GM19023 (cell line): ENCODE measurements around the gene EPG5.
A peak's percentile ranks its signal among the peaks of the same experiment; 100 is the strongest.
"Not testable (repeated sequence)": the region's sequence is repeated elsewhere in the genome, so short reads cannot be mapped to it uniquely, and the experiment has no call there.

Experiments used
- ATAC-seq: cut with Tn5 transposase; IDR thresholded peaks from one replicate; pipeline ENCODE4 v1.9.1; 2021; ENCODE audit warnings: mild to moderate bottlenecking, moderate library complexity; ENCODE audit not compliant: unreplicated experiment

The EPG5 gene, protein sequence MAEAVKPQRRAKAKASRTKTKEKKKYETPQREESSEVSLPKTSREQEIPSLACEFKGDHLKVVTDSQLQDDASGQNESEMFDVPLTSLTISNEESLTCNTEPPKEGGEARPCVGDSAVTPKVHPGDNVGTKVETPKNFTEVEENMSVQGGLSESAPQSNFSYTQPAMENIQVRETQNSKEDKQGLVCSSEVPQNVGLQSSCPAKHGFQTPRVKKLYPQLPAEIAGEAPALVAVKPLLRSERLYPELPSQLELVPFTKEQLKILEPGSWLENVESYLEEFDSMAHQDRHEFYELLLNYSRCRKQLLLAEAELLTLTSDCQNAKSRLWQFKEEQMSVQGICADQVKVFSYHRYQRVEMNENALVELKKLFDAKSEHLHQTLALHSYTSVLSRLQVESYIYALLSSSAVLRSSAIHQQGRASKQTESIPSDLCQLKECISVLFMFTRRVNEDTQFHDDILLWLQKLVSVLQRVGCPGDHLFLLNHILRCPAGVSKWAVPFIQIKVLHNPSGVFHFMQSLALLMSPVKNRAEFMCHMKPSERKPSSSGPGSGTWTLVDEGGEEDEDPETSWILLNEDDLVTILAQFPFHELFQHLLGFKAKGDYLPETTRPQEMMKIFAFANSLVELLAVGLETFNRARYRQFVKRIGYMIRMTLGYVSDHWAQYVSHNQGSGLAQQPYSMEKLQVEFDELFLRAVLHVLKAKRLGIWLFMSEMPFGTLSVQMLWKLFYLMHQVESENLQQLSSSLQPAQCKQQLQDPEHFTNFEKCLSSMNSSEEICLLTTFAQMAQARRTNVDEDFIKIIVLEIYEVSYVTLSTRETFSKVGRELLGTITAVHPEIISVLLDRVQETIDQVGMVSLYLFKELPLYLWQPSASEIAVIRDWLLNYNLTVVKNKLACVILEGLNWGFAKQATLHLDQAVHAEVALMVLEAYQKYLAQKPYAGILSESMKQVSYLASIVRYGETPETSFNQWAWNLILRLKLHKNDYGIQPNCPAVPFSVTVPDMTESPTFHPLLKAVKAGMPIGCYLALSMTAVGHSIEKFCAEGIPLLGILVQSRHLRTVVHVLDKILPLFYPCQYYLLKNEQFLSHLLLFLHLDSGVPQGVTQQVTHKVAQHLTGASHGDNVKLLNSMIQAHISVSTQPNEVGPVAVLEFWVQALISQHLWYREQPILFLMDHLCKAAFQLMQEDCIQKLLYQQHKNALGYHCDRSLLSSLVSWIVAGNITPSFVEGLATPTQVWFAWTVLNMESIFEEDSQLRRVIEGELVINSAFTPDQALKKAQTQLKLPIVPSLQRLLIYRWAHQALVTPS (N-terminal part only)

DNA sequence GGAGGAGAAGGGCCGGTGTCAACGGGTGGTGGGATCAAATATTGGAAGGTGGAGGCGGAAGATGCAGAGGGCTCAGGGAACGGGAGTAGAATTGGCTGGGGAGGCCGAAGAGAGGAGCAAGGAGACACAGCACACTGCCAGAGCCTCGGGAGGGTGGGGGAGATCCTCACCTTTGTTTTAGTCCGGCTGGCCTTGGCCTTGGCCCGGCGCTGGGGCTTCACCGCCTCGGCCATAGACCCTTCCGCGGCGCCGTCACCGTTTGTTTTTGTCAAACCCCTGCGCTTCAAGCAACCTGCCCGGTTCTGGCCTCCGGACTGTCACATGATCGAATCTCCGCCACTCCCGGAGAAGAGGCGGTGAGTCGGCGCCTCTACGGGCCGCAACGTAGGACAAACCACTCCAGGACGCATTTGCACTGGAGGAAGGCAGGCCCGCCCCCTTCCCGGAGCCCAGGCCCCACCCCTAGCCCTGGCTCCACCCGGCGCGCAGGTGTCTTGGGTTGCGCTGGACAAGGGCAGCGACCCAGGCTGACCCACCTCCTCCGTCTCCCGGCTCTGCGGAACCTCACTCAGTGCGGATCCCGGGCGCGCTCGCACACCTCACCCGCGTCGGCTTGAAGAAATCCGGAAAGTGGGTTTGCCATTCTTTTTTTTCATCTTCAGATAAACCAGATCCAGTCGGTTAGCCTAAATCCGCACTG, at the start of gene EPG5:
EPG5 (minus strand) TSS at position 323 of the 700 bp plus-strand sequence; CDS start at position 233, 90 bp downstream.
- ATAC-seq, result peak; percentile 97

DNA sequence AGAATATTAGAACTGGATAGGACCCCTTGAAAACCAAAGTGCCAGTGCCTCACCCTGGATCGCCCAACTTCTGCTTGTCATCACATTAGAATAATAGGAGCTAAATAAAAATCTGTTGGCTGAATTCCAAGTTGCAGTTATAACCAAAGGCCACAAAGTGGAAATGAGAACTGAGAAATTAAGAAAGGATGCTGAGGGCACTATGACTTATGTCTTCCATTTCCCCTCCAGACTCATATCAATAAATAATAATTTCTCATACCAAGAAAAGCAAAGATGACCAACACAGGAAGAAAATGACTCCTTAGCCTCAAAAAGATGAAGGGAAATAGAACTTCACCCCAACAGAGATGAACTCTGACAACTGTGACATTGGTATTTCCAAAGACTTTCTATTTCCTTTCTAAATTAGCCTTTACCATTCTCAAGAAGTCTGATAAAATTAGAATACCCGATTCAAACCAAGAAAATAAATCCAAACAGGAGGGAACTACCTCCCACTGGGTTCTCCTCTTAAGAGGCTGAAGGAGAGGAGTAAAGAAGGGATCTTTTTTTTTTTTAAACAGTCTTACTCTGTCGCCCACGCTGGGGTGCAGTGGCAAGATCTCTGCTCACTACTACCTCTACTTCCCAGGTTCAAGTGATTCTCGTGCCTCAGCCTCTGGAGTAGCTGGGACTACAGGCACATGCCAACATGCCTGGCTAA, 46.5 kb upstream of the EPG5 start:
- peak; percentile 57 for ATAC-seq

DNA sequence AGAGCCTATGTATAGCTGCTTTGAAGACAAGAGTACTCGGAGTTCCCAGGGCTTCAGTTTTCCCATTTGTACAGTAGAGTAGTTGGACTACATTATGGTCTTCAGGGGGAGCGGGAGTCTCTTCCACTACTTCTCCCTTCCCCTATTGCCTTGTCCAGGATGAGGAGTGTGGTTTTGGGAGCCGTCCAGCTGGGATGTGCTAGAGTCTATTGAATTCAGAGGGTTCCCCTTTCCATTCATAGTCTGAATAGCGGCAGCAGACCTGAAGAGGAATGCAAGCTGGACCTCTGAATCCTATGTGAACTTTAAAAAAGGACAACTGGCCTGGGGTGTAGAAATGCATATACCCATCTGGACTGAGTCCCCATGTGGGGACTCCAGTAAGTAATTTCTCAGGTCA, 43.5 kb upstream of the EPG5 start:
- no peak for ATAC-seq

DNA sequence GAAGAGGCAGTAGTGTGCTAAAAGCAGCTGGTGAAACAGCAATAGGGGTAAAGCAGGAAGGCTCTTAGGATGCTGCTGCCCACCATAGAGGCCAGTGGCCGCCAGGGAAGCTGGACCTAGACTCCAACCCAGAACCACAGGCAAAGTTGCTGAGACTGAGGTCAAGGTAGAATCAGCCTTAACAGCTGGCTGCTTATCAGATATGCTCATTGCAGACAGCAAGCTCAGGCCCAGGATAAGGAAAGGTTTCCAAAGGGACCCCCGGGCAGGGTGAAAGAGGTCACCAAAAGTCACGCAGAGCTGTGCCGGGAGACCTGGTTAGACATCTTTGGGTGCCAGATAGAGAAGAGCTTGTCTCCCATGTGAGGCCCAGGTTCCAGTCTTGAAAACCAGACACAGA, 42.9 kb upstream of the EPG5 start:
- no peak for ATAC-seq

DNA sequence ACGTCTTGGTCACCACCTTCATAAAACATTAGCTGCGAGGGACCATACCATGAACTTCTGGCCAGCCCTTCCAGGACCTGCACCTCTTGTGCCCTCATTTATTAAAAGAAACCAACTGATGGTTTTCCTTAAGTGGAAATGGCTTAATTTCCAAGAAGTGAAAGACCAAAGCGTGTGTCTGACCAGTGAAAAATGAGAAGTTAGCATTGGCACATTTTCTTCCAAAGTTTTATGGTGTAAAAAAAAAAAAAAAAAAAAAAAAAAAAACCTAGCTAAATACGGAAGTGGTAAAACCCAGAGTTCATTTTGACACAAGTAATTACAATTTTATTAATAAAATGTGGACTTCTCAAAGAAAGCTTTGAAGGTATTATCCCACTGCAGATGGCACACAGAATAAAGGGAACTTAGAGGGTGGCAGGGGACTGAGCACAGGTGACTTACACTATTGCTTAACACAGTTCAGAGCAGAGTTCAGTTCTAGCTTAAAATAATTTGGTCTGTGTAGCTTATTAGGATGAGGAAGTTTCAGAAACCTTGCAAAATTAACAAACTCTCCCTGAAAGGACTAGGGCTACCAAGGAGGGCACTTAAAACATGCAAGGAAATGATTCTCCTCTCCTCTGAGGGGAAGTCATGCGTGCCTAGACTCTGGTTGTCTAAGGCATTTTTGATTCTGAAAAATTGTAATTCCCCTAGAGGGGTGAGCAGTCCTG, 42.2 kb upstream of the EPG5 start:
- no peak for ATAC-seq

DNA sequence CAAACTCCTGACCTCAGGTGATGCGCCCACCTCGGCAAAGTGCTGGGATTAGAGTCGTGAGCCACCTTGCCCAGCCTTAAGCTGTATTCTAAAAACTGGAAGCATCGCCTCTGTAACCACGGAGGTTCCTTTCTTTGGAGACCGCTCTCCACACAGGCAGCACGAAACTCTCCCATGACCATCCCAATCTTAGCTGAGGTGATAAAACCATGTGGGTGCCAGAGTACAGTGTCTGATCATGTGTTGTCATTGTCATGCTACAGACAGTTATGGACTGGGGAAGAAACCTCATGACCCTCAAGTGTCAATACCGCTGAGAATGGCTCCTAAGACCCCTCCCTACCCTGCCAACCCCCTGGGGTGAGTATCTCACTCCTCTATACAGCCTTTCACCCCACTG, 41.4 kb upstream of the EPG5 start:
- no peak for ATAC-seq

DNA sequence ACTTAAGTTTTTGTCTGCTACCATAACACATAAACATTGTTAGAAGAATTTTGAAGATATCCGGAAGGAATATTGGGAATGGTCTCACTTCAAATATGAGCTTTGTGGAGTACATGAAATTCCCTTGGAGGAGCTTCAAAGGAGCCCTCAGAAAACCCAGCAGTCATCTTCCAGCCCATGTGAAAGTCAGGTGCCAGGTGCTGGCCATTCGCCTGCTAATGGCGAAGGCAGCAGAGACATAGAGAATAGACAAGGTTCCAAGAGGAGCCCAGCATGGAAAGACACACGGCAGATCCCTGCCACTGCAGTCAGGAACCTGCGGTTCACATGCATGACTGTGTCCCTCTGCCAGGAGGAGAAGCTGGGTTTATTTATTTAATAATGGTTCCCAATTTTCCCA, 40.0 kb upstream of the EPG5 start:
- no peak for ATAC-seq

DNA sequence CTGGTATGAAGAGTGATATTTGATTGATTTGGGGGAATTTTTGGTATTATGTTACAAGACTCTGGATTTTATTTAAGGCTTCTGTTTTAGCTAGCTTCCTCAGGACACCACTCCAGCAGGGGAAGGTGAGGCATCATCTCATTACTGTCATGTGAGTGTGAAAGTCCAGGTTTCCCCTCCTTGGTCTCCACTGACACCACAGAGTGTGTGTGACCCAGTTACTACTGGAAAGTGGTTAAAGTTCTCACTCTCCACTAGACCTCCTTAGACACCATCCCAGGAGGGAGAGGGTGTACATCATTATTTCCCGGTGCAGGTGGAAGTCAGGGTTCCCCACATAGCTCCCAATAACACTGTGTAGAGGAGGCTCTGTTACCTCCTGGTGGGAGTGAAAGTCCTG, 35.8 kb upstream of the EPG5 start:
- ATAC-seq, result no peak

DNA sequence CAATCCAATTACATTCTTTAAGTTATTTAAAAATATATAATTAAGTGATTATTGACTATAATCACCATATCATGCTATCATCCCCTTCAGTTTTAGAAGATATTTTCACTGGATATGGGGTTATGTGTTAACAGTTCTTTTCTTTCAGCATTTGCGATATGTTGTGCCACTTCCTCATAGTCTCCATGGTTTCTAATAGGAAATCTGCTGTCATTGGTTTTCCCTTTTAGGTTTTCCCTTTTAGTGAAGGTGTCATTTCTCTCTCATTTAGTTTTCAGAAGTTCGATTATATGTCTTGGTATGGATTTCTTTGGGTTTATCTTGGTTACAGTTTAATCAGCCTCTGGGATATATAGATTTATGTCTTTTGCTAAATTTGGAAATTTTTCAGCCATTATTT, 34.8 kb upstream of the EPG5 start:
- ATAC-seq, result no peak

DNA sequence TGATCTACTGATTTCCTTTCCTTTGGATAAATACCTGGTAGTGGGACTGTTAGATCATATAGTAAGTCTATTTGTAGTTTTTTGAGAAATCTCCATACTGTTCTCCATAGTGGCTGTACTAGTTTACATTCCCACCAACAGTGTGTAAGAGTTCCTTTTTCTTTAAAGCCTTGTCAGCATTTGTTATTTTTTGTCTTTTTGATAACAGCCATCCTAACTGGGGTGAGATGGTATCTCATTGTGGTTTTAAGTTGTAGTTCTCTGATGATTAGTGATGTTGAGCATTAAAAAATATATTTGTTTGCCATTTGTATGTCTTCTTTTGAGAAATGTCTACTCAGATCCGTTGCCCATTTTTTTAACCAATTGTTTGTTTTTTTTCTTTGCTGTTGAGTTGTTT, 33.9 kb upstream of the EPG5 start:
- no peak for ATAC-seq

DNA sequence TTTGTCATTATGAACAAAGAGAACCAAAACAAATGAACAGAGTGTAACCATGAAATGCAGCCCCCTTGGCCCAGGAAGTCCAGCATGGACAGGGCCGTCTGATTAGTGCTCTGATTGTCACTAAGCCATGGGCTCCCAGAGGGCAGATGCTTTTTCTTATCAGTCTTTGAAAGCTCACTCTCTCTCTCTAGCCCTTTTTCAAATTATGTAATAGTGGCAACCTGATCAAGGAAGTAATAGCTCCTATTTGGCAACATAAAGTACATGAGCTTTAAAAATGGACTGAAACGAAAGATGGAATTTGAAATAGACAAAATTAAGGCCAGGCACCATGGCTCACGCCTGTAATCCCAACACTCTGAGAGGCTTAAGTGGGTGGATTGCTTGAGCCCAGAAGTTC, 32.4 kb upstream of the EPG5 start:
- ATAC-seq, result no peak

DNA sequence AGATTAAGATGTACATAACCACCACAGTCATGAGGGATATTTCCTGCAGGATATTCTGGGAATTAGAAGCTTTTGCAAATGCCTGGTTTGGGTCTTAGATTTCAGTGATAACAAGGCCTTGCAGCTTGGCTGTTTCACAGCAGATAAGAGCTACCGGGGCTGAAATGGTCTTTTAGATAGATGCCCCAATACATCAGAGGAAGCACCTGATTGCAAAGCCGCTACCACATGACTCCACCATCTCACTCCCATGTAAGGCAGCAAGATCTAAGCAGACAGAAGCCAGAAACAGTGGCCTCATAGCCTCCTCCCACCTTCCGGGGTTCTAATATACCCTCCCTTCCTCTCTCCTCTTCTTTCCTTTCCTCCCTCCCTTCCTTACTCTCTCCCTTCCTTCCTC, 31.1 kb upstream of the EPG5 start:
- ATAC-seq, result no peak

DNA sequence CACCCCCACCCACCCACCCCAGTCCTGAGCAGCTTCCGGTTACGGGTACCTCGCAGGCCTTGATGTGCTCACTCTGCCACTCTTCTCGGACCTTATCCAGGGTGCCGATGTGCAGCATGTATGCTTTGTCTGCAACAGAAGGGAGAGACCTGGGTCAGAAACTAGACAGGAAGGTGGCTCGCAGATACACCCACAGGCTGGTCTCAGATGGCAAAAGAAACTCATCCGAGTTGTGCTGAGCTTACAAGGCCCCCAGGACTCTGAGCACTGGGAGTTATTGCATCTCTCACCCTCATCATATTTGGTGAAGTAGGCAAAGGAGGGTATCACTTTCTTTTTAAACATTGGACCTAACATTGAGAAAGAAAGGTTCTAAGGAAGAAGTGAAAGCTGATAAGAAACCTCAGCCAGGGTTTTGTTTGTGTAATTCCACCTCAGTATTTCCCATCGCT, 30.6 kb upstream of the EPG5 start:
- ATAC-seq, result no peak

DNA sequence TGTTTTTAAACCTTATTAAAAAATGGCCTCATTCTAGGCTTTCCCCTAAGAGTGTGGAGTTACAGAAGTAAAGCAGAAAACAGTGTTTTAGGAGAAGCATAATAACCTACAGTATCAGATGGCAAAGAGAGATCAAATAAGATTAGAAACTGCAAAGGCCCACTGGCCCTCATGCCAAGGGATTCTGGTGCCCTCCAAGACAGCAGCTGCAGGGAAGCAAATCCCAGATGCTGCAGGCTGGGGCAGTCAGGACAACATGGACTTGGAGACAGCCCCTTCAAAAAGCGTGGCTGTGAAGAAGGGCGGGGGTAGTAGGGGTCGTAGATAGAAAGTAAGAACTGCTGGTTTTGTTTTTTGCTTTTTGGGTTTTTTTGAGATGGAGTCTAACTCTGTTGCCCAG, 28.3 kb upstream of the EPG5 start:
- no peak for ATAC-seq

DNA sequence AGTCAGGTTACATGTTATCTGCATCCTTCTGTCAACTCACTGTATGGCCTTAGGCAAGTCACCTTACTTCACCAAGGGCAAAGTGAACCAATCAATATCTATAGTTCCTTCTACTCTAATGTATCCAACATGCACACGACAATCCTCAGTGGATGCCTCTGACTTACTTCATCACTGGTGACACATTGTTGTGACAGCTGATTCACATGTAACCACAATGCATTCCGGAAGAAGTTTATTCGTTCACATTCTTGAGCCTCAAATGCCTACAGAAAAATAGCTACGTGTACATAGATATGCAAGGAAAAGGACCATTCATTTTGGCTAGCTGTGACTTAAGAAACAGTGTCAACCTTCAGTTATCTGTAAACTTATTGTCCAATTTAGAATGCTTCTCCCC, 26.3 kb upstream of the EPG5 start:
- ATAC-seq, result no peak

DNA sequence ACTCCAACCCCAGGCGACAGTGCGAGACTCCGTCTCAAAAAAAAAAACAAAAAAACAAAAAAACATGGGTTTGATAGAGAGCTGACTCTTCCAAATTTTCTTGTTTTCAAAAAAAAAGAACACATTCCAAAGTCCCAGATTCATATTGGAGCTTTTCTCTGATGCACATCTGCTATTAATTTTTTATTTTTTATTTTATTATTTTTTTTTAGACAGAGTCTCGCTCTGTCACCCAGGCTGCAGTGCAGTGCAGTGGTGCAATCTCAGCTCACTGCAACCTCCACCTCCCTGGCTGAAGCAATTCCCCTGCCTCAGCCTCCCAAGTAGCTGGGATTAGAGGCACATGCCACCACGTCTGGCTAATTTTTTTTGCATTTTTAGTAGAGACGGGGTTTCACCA, 25.4 kb upstream of the EPG5 start:
- not testable (repeated sequence) for ATAC-seq

DNA sequence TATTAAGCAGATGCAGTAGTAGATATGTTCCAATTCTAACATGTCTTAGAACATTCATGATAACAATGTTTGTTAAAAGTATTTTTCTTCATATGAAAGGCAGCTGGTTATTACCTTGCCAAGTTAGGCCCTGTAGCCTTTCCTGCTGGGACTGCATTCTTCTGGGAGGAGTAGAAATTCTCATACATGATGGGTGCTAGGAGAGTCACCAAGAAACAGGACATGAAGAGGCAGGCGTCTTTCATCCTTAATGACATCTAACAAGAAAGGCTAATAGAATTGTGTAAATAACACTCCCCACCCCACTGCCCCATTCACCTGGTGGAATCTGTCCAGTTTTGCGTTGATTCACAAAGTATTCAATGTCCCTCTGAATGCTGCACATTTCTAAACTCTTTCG, 24.7 kb upstream of the EPG5 start:
- no peak for ATAC-seq

DNA sequence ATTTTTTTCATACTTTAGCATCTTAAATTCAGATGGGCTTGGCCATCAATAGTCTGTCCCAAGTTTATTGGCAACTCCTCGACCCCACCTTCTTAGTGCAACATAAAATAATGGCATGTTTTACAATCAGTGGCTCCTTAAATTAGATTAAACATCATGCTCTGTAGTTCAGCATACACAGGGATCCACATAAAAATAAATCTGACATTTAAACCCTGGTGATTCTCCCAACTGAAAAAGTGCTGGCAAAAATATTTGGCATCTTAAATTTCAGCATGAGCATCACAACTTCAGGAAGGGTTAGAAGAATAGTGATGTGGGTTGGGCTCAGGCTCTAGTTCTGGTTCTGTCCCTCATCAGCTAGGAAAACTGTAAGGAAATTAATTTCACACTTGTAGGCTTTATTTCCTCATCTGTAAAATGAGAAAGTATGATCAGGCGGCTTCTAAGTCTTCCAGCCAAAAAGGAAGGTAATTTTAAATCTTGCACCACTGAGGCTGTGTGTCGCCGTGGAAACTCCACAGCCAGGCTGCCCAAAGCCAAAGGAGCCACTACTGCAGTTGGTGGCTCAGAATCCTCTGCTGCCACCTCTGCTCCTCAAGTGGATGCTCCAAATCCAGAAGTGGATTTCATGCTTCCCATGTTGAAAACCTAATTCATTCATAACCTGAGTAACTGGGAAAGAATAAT, 17.6 kb upstream of the EPG5 start:
- ATAC-seq, result no peak

DNA sequence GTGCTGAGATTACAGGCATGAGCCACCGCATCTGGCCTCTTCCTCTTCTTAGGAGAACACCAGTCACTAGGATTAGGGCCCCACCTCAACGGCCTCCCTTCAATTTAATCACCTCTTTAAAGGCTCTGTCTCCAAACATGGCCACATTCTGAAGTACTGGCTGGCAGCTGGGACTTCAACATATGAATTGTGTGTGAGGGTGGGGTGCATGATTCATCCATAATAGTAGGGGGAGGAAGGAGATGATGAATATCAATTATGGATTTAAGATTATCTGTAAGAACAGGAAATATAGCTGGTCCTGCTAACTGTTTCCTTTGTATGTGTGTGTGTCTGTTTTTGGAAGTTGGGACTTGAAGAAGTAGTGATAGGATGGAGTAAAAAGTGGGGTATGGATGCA, 14.7 kb upstream of the EPG5 start:
- no peak for ATAC-seq
